Fibroblast of lung (primary cell): ENCODE results near the gene TPSG1.
"Not testable (repeated sequence)": the region's sequence is repeated elsewhere in the genome, so short reads cannot be mapped to it uniquely, and the experiment has no call there.

Source experiments
- CTCF ChIP-seq, 2 donors: IDR thresholded peaks in 1 of 2; conservative IDR thresholded peaks in 1 of 2; 1 replicate in 1 of 2; 2 replicates in 1 of 2; pipeline ENCODE4 v1.5.1; 2011 to 2012; ENCODE audit warnings: low read length in 2 of 2, control low read depth in 1 of 2, inconsistent platforms in 1 of 2, low read depth in 1 of 2, mild to moderate bottlenecking in 1 of 2
- EZH2 ChIP-seq: IDR thresholded peaks from 2 replicates; pipeline ENCODE4 v1.5.1; 2012; ENCODE audit warnings: low read length, control low read depth, mild to moderate bottlenecking; ENCODE audit errors: missing control alignments

GRCh38 chr16:1240436-1240835 is 15.4 kb upstream of the TPSG1 start, which contains the start of gene TPSAB1:
- not testable (repeated sequence) for TF ChIP-seq CTCF (conservative IDR thresholded peaks at IDR 0.05 in 1 of 2, IDR thresholded peaks at IDR 0.05 in 1 of 2; ENCODE audit: low read depth in 1 of 2, low read length in 2 of 2); EZH2
